SK-N-SH (cell line): Measurements from ENCODE around the gene MTPN.

Source experiments
- MXI1 ChIP-seq: IDR thresholded peaks from 2 replicates; pipeline ENCODE4 v1.6.1; 2012; ENCODE audit warnings: mild to moderate bottlenecking, low read depth, low read length, improper control_type of control experiment
- NRF1 ChIP-seq: IDR thresholded peaks from 2 replicates; pipeline ENCODE4 v1.6.1; 2012; ENCODE audit warnings: low read depth, mild to moderate bottlenecking, low read length
- RAD21 ChIP-seq: IDR thresholded peaks from 2 replicates; pipeline ENCODE4 v1.6.1; 2012; ENCODE audit warnings: mild to moderate bottlenecking, low read length
- RCOR1 ChIP-seq: fragments of 150-350 bp; IDR thresholded peaks from 2 replicates; pipeline ENCODE4 v1.6.1; 2017; ENCODE audit warnings: antibody characterized with exemption, low read length
- TCF12 ChIP-seq: IDR thresholded peaks from 2 replicates; pipeline ENCODE4 v1.4.0; 2012
- TF ChIP-seq, protein P1 (sequence below): fragments of 200-600 bp; sonication (generic); IDR thresholded peaks from 2 replicates; pipeline ENCODE4 v1.6.1; 2017; ENCODE audit warnings: antibody characterized with exemption, mild to moderate bottlenecking, moderate library complexity
- TF ChIP-seq, protein P2 (sequence below): IDR thresholded peaks from 2 replicates; pipeline ENCODE4; 2012
- TF ChIP-seq, protein P3 (sequence below): IDR thresholded peaks from 2 replicates; pipeline ENCODE4 v1.4.0; 2012; ENCODE audit warnings: low read depth, borderline replicate concordance

DNA sequence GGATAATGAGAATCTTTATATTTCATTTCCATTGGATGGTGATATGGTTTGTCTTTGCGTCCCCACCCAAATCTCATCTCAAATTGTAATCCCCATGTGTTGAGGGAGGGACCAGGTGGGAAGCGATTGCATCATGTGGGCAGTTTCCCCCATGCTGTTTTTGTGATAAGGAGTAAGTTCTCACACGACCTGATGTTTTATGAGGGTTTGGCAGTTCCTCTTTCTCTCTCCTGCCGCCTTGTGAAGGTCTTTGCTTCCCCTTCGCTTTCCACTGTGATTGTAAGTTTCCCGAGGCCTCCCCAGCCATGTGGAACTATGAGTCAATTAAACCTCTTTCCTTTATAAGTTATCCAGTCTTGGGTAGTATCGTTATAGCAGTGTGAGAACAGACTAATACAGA is 59.4 kb downstream of the MTPN start:
- TF ChIP-seq, protein P1, sequence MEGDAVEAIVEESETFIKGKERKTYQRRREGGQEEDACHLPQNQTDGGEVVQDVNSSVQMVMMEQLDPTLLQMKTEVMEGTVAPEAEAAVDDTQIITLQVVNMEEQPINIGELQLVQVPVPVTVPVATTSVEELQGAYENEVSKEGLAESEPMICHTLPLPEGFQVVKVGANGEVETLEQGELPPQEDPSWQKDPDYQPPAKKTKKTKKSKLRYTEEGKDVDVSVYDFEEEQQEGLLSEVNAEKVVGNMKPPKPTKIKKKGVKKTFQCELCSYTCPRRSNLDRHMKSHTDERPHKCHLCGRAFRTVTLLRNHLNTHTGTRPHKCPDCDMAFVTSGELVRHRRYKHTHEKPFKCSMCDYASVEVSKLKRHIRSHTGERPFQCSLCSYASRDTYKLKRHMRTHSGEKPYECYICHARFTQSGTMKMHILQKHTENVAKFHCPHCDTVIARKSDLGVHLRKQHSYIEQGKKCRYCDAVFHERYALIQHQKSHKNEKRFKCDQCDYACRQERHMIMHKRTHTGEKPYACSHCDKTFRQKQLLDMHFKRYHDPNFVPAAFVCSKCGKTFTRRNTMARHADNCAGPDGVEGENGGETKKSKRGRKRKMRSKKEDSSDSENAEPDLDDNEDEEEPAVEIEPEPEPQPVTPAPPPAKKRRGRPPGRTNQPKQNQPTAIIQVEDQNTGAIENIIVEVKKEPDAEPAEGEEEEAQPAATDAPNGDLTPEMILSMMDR, result no peak
- TF ChIP-seq TCF12 (no peak), RAD21 (no peak), MXI1 (no peak), NRF1 (no peak), RCOR1 (no peak)
- TF ChIP-seq, protein P2, sequence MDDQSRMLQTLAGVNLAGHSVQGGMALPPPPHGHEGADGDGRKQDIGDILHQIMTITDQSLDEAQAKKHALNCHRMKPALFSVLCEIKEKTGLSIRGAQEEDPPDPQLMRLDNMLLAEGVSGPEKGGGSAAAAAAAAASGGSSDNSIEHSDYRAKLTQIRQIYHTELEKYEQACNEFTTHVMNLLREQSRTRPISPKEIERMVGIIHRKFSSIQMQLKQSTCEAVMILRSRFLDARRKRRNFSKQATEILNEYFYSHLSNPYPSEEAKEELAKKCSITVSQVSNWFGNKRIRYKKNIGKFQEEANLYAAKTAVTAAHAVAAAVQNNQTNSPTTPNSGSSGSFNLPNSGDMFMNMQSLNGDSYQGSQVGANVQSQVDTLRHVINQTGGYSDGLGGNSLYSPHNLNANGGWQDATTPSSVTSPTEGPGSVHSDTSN, result no peak
- TF ChIP-seq, protein P3, sequence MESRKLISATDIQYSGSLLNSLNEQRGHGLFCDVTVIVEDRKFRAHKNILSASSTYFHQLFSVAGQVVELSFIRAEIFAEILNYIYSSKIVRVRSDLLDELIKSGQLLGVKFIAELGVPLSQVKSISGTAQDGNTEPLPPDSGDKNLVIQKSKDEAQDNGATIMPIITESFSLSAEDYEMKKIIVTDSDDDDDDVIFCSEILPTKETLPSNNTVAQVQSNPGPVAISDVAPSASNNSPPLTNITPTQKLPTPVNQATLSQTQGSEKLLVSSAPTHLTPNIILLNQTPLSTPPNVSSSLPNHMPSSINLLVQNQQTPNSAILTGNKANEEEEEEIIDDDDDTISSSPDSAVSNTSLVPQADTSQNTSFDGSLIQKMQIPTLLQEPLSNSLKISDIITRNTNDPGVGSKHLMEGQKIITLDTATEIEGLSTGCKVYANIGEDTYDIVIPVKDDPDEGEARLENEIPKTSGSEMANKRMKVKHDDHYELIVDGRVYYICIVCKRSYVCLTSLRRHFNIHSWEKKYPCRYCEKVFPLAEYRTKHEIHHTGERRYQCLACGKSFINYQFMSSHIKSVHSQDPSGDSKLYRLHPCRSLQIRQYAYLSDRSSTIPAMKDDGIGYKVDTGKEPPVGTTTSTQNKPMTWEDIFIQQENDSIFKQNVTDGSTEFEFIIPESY, result no peak
